Pulmonary artery endothelial cell (primary cell): ENCODE measurements around the gene DAGLA. TPM values are rescaled to one million over a fixed set of nuclear protein-coding genes. Genes with fewer than 3 reads are reported as not detected.

Source experiments
- DNase-seq: peaks from one replicate; pipeline ENCODE4 v3.0.0-alpha.2; 2011; ENCODE audit warnings: low read depth, low spot score
- total RNA-seq: library from RNA; depleted of rRNA; stranded (reverse); fragments of >200 nt; gene quantifications from 2 replicates; pipeline ENCODE4 v1.2.3, GENCODE V29; 2014

Gene DAGLA
- total RNA-seq, 1 donor from 2014 or later: 1.5 TPM

- DNase-seq: peak; percentile 43
These were observed 8.4 kb downstream of the DAGLA start for GRCh38 chr11:61688365-61689163.

- no peak for DNase-seq
These were observed 8.9 kb downstream of the DAGLA start for GRCh38 chr11:61689164-61689496.

- DNase-seq: no peak
These were observed 10.7 kb downstream of the DAGLA start for GRCh38 chr11:61690706-61691379.

GRCh38 chr11:61691380-61692156 lies 11.4 kb downstream of the DAGLA start:
- DNase-seq: no peak

- DNase-seq: no peak
These were observed 13.9 kb downstream of the DAGLA start for GRCh38 chr11:61693922-61694601.

GRCh38 chr11:61694602-61694939 lies 14.4 kb downstream of the DAGLA start:
- no peak for DNase-seq

GRCh38 chr11:61694946-61695706 lies 14.9 kb downstream of the DAGLA start:
- DNase-seq: no peak

GRCh38 chr11:61695917-61696316 lies 15.7 kb downstream of the DAGLA start:
- DNase-seq: no peak

- DNase-seq: no peak
These were observed 16.4 kb downstream of the DAGLA start for GRCh38 chr11:61696602-61697001.

GRCh38 chr11:61697078-61697502 lies 16.9 kb downstream of the DAGLA start:
- no peak for DNase-seq

- no peak for DNase-seq
These were observed 17.6 kb downstream of the DAGLA start for GRCh38 chr11:61697764-61698163.

- no peak for DNase-seq
These were observed 18.2 kb downstream of the DAGLA start for GRCh38 chr11:61698173-61698948.

- no peak for DNase-seq
These were observed 19.6 kb downstream of the DAGLA start for GRCh38 chr11:61699737-61700160.

- no peak for DNase-seq
These were observed 20.0 kb downstream of the DAGLA start for GRCh38 chr11:61700212-61700611.

GRCh38 chr11:61700720-61701119 lies 20.5 kb downstream of the DAGLA start:
- DNase-seq: no peak

GRCh38 chr11:61701242-61701886 lies 21.2 kb downstream of the DAGLA start:
- DNase-seq: no peak

- no peak for DNase-seq
These were observed 22.6 kb downstream of the DAGLA start for GRCh38 chr11:61702701-61703312.

- no peak for DNase-seq
These were observed 24.6 kb downstream of the DAGLA start for GRCh38 chr11:61704838-61705237.
